SH-SY5Y (cell line): ENCODE results near the gene MAST4.

ENCODE experiments used
- GATA2 ChIP-seq: IDR thresholded peaks from 2 replicates; pipeline ENCODE4 v1.6.1; 2011; ENCODE audit warnings: mild to moderate bottlenecking, low read depth, low read length
- GATA3 ChIP-seq: IDR thresholded peaks from 2 replicates; pipeline ENCODE4 v1.6.1; 2011; ENCODE audit warnings: low read depth, mild to moderate bottlenecking, low read length, moderate library complexity

GRCh38 chr5:67140413-67140812 is 544.2 kb downstream of the MAST4 start:
- no peak for TF ChIP-seq GATA2
- no peak for TF ChIP-seq GATA3
